Calu3 (cell line): ENCODE results near the gene C3orf62. TPM values are rescaled to one million over a fixed set of nuclear protein-coding genes. Genes with fewer than 3 reads are reported as not detected.

ENCODE experiments used
- BruUV-seq: library from RNA; stranded (reverse); fragments of 400-500 nt; replicated peaks from 2 replicates; lab custom pipeline; 2021; lab: Mats Ljungman, UMichigan
- CTCF ChIA-PET: fragments of 300-600 bp; sonication (Branson Sonifier 250); formaldehyde crosslinking; loops from one replicate; lab custom pipeline; 2022; ENCODE audit warnings: antibody characterized with exemption; lab: Charles Lee
- DNase-seq: peaks from one replicate; pipeline ENCODE4 v3.0.0; 2022
- H3K27ac Mint-ChIP-seq: one replicate; pipeline ENCODE4 v1.8.0; 2022; ENCODE audit warnings: mixed read lengths; ENCODE audit not compliant: unreplicated experiment
- H3K27me3 Mint-ChIP-seq: one replicate; pipeline ENCODE4 v1.8.0; 2022; ENCODE audit warnings: mixed read lengths; ENCODE audit not compliant: unreplicated experiment
- H3K36me3 Mint-ChIP-seq: one replicate; pipeline ENCODE4 v1.8.0; 2022; ENCODE audit warnings: mild to moderate bottlenecking, moderate library complexity, mixed read lengths; ENCODE audit not compliant: insufficient read depth, unreplicated experiment
- H3K4me1 Mint-ChIP-seq: one replicate; pipeline ENCODE4 v1.8.0; 2022; ENCODE audit warnings: mild to moderate bottlenecking, low read depth, mixed read lengths; ENCODE audit not compliant: unreplicated experiment
- H3K4me3 Mint-ChIP-seq: one replicate; pipeline ENCODE4 v1.8.0; 2022; ENCODE audit warnings: mild to moderate bottlenecking, low read depth, moderate library complexity, mixed read lengths; ENCODE audit not compliant: unreplicated experiment
- H3K9me3 Mint-ChIP-seq: one replicate; pipeline ENCODE4 v1.8.0; 2022; ENCODE audit warnings: low read depth, mixed read lengths; ENCODE audit not compliant: unreplicated experiment
- intact Hi-C: fragments of 100-400 bp; cut with micrococcal nuclease; formaldehyde crosslinking; loops from one replicate; pipeline ENCODE4 v1.10.0; 2022; ENCODE audit not compliant: unreplicated experiment
- total RNA-seq: library from RNA; stranded (reverse); gene quantifications from 2 replicates; pipeline ENCODE4 v1.2.3, GENCODE V29; 2022
- TF ChIP-seq, protein P1 (sequence below): fragments of 200-600 bp; IDR thresholded peaks from one replicate; pipeline ENCODE4 v1.8.0; 2022; ENCODE audit warnings: antibody characterized with exemption; ENCODE audit not compliant: unreplicated experiment

C3orf62 gene
- total RNA-seq, 1 experiment from 2014 or later, result 6.7 TPM

DNA sequence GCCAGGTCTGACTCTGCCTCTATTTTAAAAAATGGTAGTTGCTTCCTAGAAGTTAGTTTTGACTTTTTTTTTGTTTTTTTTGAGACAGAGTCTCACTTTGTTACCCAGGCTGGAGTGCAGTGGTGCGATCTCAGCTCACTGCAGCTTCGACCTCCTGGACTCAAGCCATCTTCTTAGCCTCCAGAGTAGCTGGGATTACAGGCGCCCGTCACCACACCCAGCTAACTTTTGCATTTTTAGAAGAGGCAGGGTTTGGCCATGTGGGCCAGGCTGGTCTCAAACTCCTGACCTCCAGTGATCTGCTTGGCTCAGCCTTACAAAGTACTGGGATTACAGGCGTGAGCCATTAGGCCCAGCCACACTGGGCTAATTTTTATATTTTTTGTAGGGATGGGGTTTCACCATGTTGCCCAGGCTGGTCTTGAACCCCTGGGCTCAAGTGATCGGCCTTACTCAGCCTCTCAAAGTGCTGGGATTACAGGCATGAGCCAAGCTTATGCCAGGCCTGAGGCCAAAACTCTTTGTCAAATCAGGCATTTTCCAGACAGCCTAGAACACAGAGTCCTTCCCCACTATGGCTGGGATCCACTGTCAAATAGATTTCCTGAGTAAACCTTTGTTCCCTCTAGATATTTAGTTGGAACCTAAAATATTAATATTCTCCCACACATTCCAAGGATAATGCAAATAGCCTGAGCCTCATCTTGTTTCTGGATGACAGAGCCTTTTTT lies 13.7 kb downstream of the C3orf62 start:
- TF ChIP-seq, protein P1, sequence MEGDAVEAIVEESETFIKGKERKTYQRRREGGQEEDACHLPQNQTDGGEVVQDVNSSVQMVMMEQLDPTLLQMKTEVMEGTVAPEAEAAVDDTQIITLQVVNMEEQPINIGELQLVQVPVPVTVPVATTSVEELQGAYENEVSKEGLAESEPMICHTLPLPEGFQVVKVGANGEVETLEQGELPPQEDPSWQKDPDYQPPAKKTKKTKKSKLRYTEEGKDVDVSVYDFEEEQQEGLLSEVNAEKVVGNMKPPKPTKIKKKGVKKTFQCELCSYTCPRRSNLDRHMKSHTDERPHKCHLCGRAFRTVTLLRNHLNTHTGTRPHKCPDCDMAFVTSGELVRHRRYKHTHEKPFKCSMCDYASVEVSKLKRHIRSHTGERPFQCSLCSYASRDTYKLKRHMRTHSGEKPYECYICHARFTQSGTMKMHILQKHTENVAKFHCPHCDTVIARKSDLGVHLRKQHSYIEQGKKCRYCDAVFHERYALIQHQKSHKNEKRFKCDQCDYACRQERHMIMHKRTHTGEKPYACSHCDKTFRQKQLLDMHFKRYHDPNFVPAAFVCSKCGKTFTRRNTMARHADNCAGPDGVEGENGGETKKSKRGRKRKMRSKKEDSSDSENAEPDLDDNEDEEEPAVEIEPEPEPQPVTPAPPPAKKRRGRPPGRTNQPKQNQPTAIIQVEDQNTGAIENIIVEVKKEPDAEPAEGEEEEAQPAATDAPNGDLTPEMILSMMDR, result no peak
- no peak overlapping the region for H3K4me3 Mint-ChIP-seq
- peaks cover 2% of the 10 kb centered on the region for H3K9me3 Mint-ChIP-seq
- no peak overlapping the region for H3K27ac Mint-ChIP-seq
- CTCF ChIA-PET, result interaction anchor here (0.6 to 0.7 kb wide), 2 partner anchors 56 to 764 kb away, joined by 3 to 4 read pairs; no protein-coding TSS in a partner anchor
- intact Hi-C loops, result no loop called here
- no peak for DNase-seq
- no TSS peak for BruUV-seq
- no peaks in the 10 kb centered on the region for H3K4me1 Mint-ChIP-seq
- H3K36me3 Mint-ChIP-seq, result no peaks in the 10 kb centered on the region
- no peaks in the 10 kb centered on the region for H3K27me3 Mint-ChIP-seq

GRCh38 chr3:49260806-49261324 lies 16.2 kb downstream of the C3orf62 start:
- intact Hi-C loops, result no loop called here
- Mint-ChIP-seq H3K9me3 (no peaks in the 10 kb centered on the region), H3K27ac (no peak overlapping the region), H3K27me3 (no peaks in the 10 kb centered on the region), H3K36me3 (no peaks in the 10 kb centered on the region), H3K4me3 (no peak overlapping the region), H3K4me1 (no peaks in the 10 kb centered on the region)
- TF ChIP-seq, protein P1, result no peak
- no TSS peak for BruUV-seq
- CTCF ChIA-PET, result no interaction called here
- DNase-seq, result no peak

GRCh38 chr3:49257187-49257586 lies 19.8 kb downstream of the C3orf62 start:
- no peak overlapping the region for H3K4me3 Mint-ChIP-seq
- H3K36me3 Mint-ChIP-seq, result no peaks in the 10 kb centered on the region
- no peak overlapping the region for H3K27ac Mint-ChIP-seq
- no peaks in the 10 kb centered on the region for H3K4me1 Mint-ChIP-seq
- CTCF ChIA-PET, result no interaction called here
- BruUV-seq, result no TSS peak
- intact Hi-C loops, result no loop called here
- H3K27me3 Mint-ChIP-seq, result no peaks in the 10 kb centered on the region
- TF ChIP-seq, protein P1, result no peak
- DNase-seq, result no peak
- no peaks in the 10 kb centered on the region for H3K9me3 Mint-ChIP-seq

GRCh38 chr3:49255718-49256511 lies 21.1 kb downstream of the C3orf62 start:
- intact Hi-C loops, result no loop called here
- CTCF ChIA-PET, result interaction anchor here (0.7 kb wide), 1 partner anchor 68 kb away, joined by 3 read pairs; no protein-coding TSS in a partner anchor
- no peaks in the 10 kb centered on the region for H3K36me3 Mint-ChIP-seq

More at GRCh38 chr3:49255718-49256511, 21.1 kb downstream of the C3orf62 start:
- no peaks in the 10 kb centered on the region for H3K27me3 Mint-ChIP-seq
- no peak overlapping the region for H3K27ac Mint-ChIP-seq
- TF ChIP-seq, protein P1, result no peak
- no peaks in the 10 kb centered on the region for H3K9me3 Mint-ChIP-seq
- no peaks in the 10 kb centered on the region for H3K4me1 Mint-ChIP-seq
- no peak overlapping the region for H3K4me3 Mint-ChIP-seq
- BruUV-seq, result no TSS peak
- no peak for DNase-seq
